GM19043 (cell line): ENCODE data around the gene HIPK4.
"Not testable (repeated sequence)": the region's sequence is repeated elsewhere in the genome, so short reads cannot be mapped to it uniquely, and the experiment has no call there.

Experiments used
- ATAC-seq: cut with Tn5 transposase; IDR thresholded peaks from one replicate; pipeline ENCODE4 v1.9.1; 2021; ENCODE audit warnings: low read depth; ENCODE audit not compliant: unreplicated experiment

Gene HIPK4

DNA sequence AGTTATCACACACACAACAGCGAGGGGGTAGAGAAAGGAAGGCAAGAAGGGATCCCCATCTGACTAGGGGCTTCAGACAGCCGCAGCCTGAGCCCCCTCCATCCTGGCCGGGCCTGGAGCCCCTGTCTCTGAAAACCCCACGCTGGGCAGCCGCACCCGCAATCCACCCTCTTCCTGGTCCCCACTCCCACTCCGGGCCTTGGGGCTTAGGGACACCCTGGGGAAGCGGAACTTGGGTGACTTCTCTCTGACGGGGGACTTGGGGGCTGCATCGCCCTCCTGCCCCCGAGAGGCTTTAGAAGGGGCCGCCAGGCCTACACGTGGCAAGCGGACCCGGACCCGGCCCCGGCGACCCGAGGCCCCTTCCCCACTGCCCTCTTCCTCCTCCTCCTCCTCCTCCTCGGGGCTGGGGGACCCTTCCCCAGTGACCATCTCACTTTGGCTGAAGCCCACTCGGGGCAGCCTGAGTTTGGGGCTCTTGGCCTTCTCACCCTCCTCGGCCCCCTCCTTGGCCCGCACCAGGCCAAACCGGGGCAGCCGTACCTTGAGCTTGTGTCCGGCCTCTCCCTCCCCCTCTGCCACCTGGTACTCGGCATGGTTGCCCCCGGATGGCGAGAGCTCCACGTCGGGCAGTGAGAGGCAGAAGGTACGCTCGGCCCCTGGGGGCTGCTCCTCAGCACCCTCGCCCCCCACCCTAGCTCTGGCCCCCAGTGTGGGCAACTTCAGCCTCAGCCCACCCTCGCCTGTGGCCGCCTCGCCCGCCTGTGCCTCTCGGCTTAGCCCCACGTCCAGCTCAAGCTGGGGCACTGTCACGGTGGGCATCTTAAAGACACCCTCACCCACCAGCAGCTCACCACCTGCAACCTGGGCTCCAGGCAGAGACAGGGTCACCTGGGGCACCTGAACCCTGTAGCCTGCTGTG, 4.2 kb upstream of the HIPK4 start:
- no peak for ATAC-seq

DNA sequence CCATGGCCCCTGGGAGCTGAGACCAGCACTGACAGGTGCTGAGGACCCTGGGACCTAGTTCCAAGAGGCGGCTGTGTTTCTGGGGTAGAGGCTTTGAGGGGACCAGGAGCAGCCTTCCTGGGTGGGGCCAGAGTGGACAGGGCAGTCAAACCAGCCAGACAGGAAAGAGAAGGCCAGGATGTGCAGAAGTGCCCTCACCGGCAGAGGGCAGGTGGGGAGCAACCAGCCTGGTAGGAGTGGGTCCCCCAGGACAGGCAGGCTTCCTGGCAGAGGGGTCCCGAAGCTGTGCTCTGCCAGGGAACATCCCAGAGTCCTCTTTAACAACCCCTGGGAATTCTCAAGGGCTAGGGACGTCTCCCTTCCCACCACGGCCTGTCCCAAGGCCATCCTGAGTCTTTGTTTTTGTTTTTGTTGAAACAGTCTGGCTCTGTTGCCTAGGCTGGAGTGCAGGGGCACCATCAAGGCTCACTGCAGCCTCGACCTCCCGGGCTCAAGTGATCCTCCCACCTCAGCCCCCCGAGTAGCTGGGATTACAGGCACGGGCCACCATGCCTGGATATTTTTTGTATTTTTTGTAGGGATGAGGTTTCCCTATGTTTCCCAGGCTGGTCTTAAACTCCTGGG, 3.0 kb upstream of the HIPK4 start:
- ATAC-seq = no peak

DNA sequence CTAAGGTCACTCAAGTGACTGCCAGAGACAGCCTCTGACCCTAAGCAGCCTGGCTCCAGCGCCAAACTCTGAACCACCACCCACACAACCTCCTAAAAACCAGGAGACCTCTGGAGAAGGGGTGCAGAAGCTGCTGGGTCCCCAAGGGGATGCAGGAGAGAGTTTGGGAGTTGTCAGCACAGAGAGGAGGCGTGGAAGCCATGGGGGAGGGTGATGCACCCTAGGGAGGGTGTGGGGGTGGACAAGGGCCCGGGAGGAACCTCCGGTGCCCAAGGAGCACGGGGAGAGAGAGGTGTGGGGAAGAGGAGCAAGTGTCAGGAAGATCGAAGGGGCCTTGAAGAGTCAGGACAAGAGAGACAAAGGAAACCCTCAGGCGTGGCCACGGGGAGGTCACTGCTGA, 2.1 kb upstream of the HIPK4 start:
- ATAC-seq = no peak

DNA sequence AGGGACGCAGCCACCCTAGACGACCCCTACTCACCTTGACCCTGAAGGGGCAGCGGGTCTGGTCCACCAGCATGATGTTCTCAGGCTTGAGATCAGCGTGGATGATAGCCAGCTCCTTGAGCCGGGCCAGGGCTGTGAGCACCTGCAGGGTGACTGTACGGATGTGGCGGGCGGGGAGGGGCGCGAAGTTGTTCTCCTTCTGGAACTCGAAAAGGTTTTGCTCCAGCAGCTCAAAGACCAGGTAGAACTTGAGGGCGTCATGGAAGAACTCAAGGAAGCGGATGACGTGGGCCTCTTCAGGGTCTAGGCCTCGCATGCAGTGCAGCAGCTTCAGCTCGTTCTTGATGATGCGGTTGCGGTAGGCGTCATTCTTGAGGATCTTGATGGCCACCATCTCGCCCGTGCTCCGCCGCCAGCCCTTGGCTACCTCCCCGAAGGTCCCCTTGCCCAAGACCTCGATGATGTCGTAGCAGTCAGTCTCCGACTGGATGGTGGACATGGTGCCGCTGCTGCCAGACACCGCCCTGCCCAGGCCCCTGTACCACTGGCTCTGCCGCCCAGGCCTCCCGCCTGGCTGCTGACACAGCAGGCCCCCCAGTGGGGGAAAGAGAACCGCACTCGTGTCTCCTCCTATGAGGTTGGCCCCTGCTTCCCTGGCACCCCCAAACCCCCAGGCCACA, 437 bp downstream of the HIPK4 start:
- ATAC-seq = no peak

DNA sequence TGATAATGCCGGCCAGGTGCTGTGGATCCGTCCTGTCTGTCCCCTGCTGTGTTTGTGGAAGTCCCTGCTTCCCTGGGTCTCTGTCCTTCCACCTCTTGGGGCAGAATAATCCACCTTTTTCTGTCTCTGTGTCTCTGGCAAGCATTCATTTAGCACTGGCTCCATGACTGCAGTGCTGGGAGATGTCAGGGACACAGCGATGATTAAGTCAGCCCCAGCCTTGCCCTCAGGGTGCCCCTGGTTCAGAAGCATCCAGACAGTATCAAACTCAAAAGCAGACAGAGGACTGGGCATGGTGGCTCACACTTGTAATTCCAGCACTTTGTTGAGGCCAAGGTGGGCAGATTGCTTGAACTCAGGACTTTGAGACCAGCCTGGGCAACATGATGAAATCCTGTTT, 1.5 kb downstream of the HIPK4 start:
- no peak for ATAC-seq

DNA sequence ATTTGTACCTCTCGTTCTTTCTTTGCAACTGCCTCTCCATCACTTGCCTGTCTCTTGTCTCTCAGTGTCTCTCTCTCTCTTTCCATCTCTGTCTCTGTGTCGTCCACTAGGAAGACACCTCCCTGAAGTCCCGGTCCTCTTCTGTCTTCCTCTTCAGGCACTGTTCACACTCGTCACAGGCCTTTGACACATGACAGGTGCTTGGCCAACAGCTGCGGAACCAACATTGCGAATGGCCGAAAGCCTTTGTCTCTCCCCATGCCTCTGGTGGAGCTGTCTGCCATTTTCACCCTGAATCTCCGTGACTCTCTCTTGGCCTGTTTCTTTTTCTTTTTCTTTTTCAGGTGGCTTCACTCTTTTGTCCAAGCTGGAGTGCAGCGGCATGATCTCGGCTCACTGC, 2.8 kb downstream of the HIPK4 start:
- no peak for ATAC-seq

DNA sequence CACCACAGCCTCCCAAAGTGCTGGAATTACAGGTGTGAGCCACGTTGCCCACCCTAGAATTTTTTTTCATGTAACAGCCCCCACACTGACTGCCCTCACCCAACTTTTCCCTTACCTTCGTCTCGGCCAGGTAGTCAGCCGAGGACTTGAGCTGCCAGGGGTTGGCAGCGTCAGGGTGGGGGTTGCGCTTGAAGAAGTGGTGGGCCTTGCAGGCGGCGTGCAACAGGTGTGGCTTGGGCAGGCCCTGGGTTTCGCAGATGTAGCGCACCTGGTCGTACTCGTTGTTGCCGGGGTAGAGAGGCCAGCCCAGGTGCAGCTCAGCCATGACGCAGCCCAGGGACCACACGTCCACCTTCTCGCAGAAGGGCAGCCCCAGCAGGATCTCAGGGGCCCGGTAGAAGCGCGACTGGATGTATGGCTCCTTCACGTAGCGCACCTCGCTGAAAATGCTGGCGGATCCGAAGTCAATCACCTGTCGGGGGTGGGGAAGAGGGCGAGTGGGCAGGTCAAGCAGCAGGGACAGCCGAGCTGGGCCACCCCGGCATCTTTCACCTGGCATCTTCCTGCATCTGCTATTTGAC, 6.2 kb downstream of the HIPK4 start:
- ATAC-seq = no peak

DNA sequence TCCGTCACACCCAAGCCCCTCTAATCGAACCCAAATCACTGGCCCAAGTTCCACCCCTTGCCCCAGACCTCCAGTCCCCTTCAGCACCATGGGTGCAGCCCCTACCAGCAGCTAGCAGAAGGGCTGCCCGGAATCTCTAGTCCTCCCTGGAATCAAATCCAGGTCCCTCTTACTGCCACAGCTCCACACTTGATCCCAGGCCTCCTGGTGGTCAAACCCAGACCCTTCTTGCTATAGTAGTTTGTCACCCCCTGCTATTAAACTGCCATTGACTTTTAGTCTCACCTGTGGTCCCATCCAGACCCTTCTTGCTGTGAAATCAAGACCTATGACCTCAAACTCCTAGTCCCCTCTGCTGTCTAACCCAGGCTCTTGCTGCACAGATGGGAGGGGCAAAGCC, 8.7 kb downstream of the HIPK4 start:
- ATAC-seq = no peak

DNA sequence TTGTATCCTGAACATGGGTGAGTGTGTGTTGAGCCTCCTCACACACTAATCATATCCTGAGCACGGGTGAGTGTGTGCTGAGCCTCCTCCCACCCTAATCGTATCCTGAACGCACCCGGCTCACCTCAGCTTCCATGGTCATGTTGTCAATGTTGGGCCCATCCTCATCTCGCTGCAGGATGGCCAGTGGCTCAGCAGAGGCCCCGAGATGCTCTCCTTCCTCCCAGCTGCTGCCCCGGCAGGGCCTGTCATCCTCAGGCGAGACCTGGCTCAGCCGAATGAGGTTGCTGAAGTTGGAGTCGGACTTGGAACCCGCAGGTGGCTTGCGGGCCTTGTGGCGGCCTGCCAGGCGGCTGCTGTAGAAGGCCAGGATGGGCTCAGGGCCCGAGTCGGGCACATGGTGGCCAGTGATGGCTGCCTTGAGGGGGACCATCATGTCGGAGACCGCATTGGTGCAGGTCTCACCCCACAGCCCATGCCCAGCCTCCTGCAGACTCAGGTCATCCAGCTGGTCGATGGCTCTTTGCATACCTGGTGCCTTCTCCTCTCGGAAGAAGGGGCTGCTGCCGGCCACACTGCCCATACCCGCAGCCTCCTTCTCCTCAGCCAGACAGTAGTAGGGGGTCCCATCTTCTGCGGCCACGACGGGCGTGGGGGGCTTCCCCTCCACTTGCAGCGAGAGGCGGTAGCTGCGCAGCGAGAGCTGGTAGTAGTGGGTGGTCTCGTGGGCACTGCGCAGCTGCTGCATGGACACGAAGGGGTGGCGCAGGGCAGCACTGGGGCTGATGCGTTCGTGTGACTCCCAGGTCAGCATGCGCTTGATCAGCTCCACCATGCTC, 9.6 kb downstream of the HIPK4 start:
- ATAC-seq = no peak

DNA sequence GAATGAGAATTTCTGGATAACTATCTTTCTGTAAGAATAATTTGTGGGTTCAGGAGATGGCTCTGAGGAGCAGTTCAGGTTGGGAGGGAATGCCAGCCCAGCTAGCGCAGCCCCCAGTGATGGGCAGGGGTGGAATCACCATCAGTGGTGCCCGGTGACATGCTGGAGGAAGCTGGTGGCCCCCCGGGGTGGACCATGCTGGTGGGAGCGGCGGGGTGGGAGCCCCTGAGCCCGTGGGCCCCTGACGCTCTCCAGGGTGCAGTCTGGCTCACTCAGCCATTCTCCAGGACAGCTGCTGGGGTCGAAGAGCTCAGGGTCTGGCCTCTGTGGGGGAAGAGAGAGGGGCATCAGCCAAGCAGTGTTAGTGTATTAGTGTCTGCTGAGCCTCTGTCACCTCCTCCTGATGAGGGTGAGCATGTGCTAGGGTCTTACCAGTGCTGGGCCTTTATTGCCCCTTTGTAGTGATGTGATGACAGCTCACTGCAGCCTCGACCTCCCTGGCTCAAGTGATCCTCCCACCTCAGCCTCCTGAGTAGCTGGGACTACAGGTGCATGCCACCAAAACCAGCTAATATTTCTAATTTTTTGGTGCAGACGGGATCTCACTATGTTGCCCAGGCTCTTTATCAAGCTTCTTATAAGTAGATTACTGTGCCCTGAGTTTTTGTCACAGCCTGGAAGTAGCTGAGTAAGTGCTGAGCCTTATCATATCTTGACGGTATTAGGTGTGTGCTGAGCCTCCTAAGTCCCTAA, 10.4 kb downstream of the HIPK4 start:
- no peak for ATAC-seq

DNA sequence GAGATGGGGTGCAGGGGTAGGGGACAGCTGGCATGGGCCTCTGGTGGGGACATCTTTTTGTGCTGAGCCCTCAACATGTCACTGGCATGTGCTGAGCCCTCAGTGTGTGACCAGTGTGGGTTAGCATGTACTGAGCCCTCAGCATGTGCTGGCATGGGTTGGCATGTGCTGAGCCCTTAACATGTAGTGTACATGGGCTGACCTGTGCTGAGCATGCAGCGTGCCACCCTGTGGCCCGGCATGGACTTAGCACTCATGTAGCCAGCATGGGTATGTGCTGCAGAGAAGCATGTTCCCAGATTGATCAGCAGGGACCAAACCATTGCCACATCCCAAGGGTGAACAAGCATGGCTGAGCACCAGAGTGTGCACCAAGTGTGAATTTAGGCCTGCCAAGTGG, 11.5 kb downstream of the HIPK4 start:
- ATAC-seq = no peak

DNA sequence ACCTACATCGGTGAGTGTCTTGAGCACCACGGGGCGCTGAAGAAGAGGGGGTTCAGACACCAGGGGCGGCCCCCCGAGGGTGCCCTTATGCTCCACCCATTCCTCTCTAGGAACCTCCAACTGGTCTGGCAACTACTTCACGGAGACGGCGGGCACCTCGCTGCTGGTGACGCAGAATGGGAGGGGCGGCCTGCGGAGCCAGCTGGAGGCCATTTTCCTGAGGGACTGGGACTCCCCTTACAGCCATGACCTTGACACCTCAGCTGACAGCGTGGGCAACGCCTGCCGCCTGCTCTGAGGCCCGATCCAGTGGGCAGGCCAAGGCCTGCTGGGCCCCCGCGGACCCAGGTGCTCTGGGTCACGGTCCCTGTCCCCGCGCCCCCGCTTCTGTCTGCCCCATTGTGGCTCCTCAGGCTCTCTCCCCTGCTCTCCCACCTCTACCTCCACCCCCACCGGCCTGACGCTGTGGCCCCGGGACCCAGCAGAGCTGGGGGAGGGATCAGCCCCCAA, 12.1 kb downstream of the HIPK4 start:
- no peak for ATAC-seq

DNA sequence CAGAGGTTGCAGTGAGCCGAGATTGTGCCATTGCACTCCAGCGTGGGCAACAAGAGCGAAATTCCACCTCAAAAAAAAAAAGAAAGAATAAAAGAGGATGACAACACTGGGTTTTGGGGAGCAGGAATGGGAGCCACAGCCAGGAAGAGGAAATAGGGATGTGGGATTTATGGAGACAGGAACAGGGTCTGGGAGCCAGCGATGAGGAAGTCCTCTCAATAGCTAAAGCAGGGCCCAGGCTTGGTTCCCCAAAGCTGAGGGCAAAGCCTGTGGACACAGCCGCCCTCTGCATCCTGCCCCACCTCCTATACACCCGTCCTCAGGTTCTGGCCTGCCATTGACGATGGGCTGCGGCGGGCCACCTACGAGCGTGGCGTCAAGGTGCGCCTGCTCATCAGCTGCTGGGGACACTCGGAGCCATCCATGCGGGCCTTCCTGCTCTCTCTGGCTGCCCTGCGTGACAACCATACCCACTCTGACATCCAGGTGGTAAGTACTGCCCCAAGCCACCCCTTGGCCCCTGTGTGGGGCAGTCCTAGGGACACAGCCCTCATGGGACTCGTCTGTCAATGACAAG, 13.6 kb downstream of the HIPK4 start:
- no peak for ATAC-seq

DNA sequence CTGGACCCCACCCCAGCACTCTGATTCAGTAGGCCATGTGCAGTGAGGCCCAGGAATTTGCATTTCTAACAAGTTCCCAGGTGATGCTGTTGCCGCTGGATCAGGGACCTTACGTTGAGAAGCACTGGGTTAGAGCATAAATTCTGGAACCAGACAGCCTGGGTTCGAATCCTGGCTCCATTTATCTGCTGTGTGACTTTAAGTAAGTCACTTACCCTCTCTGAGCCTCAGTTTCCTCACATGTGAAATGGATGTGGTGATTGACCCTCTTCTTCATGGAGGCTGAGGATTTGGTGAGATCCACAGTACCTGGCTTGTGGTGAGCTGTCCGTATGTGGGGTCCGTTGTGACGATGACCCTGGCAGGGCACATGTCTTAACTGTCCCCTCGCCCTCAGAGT, 15.9 kb downstream of the HIPK4 start:
- ATAC-seq = no peak

DNA sequence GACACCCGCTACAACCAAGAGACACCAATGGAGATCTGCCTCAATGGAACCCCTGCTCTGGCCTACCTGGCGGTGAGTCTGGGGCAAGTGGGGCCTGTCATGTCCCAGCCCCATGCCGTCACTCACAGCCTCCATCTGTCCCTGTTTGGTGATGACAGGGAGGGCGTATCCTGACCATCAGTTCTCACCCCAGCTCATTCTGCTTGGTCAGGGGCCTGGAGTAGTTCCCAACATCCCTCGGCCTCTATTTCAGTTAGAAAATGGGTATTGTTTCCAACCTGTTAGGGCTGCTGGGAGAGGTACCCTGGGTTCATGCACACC, 18.2 kb downstream of the HIPK4 start:
- ATAC-seq = no peak

DNA sequence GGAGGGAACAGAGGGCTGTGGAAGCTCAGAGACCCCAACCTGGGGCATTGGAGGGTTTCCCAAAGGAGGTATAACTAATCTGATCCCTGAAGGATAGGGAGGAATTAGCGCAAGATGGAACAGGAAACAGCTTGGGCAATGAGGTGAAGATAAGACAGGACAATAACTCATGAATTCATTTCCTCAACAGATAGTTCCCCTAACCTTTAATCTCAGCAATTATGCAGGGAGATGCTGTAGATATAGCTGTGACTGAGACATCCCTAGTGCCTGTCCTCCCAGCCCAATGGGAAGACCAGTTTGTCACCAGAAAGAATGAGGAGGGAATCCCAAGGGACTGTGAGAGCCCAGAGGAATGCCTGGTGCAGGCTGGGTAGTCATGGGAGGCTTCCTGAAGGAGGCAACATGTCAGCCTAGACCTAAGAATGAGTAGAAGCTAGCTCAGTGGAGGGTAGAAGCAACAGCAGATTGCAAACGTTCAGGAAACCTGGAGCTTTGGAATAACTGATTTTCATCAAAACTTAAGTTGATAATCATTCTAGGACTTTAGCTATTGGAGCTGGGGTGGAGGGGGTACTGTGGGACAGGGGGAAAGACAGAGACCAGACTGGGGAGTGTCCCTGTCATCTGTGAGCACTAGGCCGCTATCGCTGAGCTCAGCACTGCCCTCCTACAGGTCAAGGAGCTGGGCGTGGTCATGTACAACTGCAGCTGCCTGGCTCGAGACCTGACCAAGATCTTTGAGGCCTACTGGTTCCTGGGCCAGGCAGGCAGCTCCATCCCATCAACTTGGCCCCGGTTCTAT, 18.8 kb downstream of the HIPK4 start:
- no peak for ATAC-seq

DNA sequence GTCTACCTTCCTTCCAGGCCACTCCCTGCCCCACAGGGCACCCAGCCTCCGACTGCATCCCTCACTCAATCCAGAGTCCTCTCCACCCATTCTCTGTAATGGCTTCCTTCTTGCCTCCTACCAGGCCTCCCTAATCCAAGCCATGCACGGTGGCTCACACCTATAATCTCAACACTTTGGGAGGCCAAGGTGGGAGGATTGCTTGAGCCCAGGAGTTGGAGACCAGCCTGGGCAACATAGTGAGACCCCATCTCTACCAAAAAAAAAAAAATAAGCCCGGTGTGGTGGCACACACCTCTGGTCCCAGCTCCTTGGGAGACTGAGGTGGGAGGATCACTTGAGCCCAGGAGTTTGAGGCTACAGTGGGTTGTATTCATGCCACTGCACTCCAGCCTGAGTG, 19.7 kb downstream of the HIPK4 start:
- ATAC-seq = not testable (repeated sequence)

DNA sequence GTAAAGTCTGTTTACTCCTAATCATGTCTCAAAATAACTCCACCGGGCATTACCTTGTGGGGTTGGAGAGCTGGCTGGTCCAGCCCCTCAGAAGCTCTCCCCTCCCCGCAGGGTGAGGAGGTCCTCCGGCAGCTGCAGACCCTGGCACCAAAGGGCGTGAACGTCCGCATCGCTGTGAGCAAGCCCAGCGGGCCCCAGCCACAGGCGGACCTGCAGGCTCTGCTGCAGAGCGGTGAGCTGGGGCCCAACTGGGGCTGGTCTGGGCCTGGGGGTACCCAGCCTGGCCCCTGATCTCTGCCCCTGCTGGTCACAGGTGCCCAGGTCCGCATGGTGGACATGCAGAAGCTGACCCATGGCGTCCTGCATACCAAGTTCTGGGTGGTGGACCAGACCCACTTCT, 20.2 kb downstream of the HIPK4 start:
- no peak for ATAC-seq
